Activated naive CD4-positive, alpha-beta T cell treated with Interleukin-2 at 50 U/mL for 16 hours (primary cell): ENCODE measurements around the gene C1QC.

ENCODE experiments used
- DNase-seq: peaks from one replicate; pipeline ENCODE4 v3.0.0-alpha.2; 2020

C1QC gene

GRCh38 chr1:22619798-22620197 lies 23.6 kb upstream of the C1QC start:
- DNase-seq = no peak

- DNase-seq = no peak
These were observed 21.7 kb upstream of the C1QC start for GRCh38 chr1:22621761-22622160.

GRCh38 chr1:22625262-22625925 lies 18.0 kb upstream of the C1QC start:
- DNase-seq = no peak

GRCh38 chr1:22626237-22627157 lies 16.9 kb upstream of the C1QC start:
- DNase-seq = no peak

GRCh38 chr1:22627331-22627730 lies 16.1 kb upstream of the C1QC start:
- DNase-seq = no peak

GRCh38 chr1:22628698-22629444 lies 14.6 kb upstream of the C1QC start:
- no peak for DNase-seq

GRCh38 chr1:22629886-22630285 lies 13.5 kb upstream of the C1QC start:
- DNase-seq = no peak

- no peak for DNase-seq
These were observed 9.6 kb upstream of the C1QC start for GRCh38 chr1:22633697-22634463.

- no peak for DNase-seq
These were observed 8.0 kb upstream of the C1QC start for GRCh38 chr1:22635436-22635835.

GRCh38 chr1:22636353-22636752 lies 7.1 kb upstream of the C1QC start, which contains the start of gene C1QA:
Gene C1QA, plus strand, starts transcription at chr1:22636628. Its CDS starts 989 bp downstream, at chr1:22637617.
- DNase-seq = no peak

- no peak for DNase-seq
These were observed 6.5 kb upstream of the C1QC start for GRCh38 chr1:22636927-22637326.

- no peak for DNase-seq
These were observed 5.5 kb upstream of the C1QC start for GRCh38 chr1:22637907-22638445.

GRCh38 chr1:22638476-22639234 lies 4.8 kb upstream of the C1QC start:
- no peak for DNase-seq

- no peak for DNase-seq
These were observed 4.1 kb upstream of the C1QC start for GRCh38 chr1:22639286-22639685.

GRCh38 chr1:22641247-22641646 lies 2.2 kb upstream of the C1QC start:
- DNase-seq = no peak

- peak; percentile 68 for DNase-seq
These were observed 1.4 kb upstream of the C1QC start for GRCh38 chr1:22641906-22642636.

- DNase-seq = no peak
These were observed 495 bp downstream of the C1QC start for GRCh38 chr1:22643928-22644327.

GRCh38 chr1:22645931-22646330 lies 2.5 kb downstream of the C1QC start:
- DNase-seq = no peak

GRCh38 chr1:22646384-22646783 lies 3.0 kb downstream of the C1QC start:
- no peak for DNase-seq

GRCh38 chr1:22650089-22650693 lies 6.8 kb downstream of the C1QC start:
- no peak for DNase-seq
